HG03064 (cell line): ENCODE results near the gene MYOCD.

Source experiments
- ATAC-seq: cut with Tn5 transposase; IDR thresholded peaks from one replicate; pipeline ENCODE4 v1.9.1; 2021; ENCODE audit warnings: low read depth; ENCODE audit not compliant: unreplicated experiment

MYOCD gene

GRCh38 chr17:12739500-12739899 lies 73.8 kb downstream of the MYOCD start:
- no peak for ATAC-seq

GRCh38 chr17:12743046-12743445 lies 77.4 kb downstream of the MYOCD start:
- no peak for ATAC-seq

- ATAC-seq = no peak
Measured at GRCh38 chr17:12744298-12744697, 78.6 kb downstream of the MYOCD start.

GRCh38 chr17:12744786-12745185 lies 79.1 kb downstream of the MYOCD start:
- ATAC-seq = no peak

- ATAC-seq = no peak
Measured at GRCh38 chr17:12745486-12745885, 79.8 kb downstream of the MYOCD start.

GRCh38 chr17:12756786-12757185 lies 91.1 kb downstream of the MYOCD start:
- ATAC-seq = no peak

GRCh38 chr17:12759090-12759489 lies 93.4 kb downstream of the MYOCD start:
- ATAC-seq = no peak

GRCh38 chr17:12765548-12765947 lies 99.9 kb downstream of the MYOCD start:
- ATAC-seq = no peak

GRCh38 chr17:12768255-12768654 lies 102.6 kb downstream of the MYOCD start:
- ATAC-seq = no peak

- no peak for ATAC-seq
Measured at GRCh38 chr17:12769981-12770380, 104.3 kb downstream of the MYOCD start.

- no peak for ATAC-seq
Measured at GRCh38 chr17:12773153-12773552, 107.5 kb downstream of the MYOCD start.

- peak; percentile 78 for ATAC-seq
Measured at GRCh38 chr17:12789075-12789480, 123.4 kb downstream of the MYOCD start.

GRCh38 chr17:12789481-12790248 lies 124.0 kb downstream of the MYOCD start, which contains the start of gene ARHGAP44:
Gene ARHGAP44 (plus strand): TSS chr17:12789498. CDS start chr17:12789839, 341 bp downstream.
- ATAC-seq = peak; percentile 78

- ATAC-seq = no peak
Measured at GRCh38 chr17:12790249-12791106, 124.8 kb downstream of the MYOCD start.

- ATAC-seq = no peak
Measured at GRCh38 chr17:12794919-12795532, 129.3 kb downstream of the MYOCD start.

- no peak for ATAC-seq
Measured at GRCh38 chr17:12800855-12801365, 135.2 kb downstream of the MYOCD start.

- no peak for ATAC-seq
Measured at GRCh38 chr17:12806630-12807029, 140.9 kb downstream of the MYOCD start.

GRCh38 chr17:12808723-12809122 lies 143.0 kb downstream of the MYOCD start:
- ATAC-seq = no peak

- no peak for ATAC-seq
Measured at GRCh38 chr17:12812877-12813276, 147.2 kb downstream of the MYOCD start.

- no peak for ATAC-seq
Measured at GRCh38 chr17:12813664-12814063, 148.0 kb downstream of the MYOCD start.

GRCh38 chr17:12814718-12815117 lies 149.0 kb downstream of the MYOCD start:
- ATAC-seq = no peak
